ENCODE measurements around the gene STK32C. TPM values are rescaled to one million over a fixed set of nuclear protein-coding genes. Genes with fewer than 3 reads are reported as not detected.

Gene STK32C
- total and polyA plus RNA-seq, 10 donors = 9.6 to 27.8 (median 15.7) TPM

GRCh38 chr10:132289439-132289838 is 18.3 kb downstream of the STK32C start:
- peaks cover 0 to 17% (median 10%) of the 10 kb centered on the region in 8 donors for H3K9me3 ChIP-seq
- intact Hi-C loops (cut with DNase I; ENCODE audit: low total_unique reads) = no loop called here
- H3K4me1 ChIP-seq = no peaks in the 10 kb centered on the region
- DNase-seq = no peak
- no peaks in the 10 kb centered on the region for H3K36me3 ChIP-seq
- peaks cover 0 to 14% (median 0%) of the 10 kb centered on the region in 7 donors for H3K27me3 ChIP-seq (replicated peaks in 1 of 7)
- TF ChIP-seq POLR2A (IDR thresholded peaks at IDR 0.05) (no peak), POLR2AphosphoS5 (IDR thresholded peaks at IDR 0.05) (no peak), CTCF (IDR thresholded peaks at IDR 0.05 in 8 of 11, conservative IDR thresholded peaks at IDR 0.05 in 3 of 11) (no peak)
- no peak overlapping the region for H3K27ac ChIP-seq
- WGBS, 5 donors = 77 to 93% (median 88%) methylated on average over 2 of the region's 2 CpGs
- H3K4me3 ChIP-seq = no peak overlapping the region

GRCh38 chr10:132283604-132284382 is 24.0 kb downstream of the STK32C start:
- Histone ChIP-seq H3K4me3 (no peak overlapping the region), H3K36me3 (no peaks in the 10 kb centered on the region), H3K27ac (no peak overlapping the region), H3K27me3 (replicated peaks in 1 of 7) (peaks cover 0 to 14% (median 0%) of the 10 kb centered on the region in 7 donors), H3K4me1 (no peaks in the 10 kb centered on the region), H3K9me3 (peaks cover 0 to 7% (median 6%) of the 10 kb centered on the region in 8 donors)
- peak; percentile 31 for DNase-seq
- TF ChIP-seq POLR2AphosphoS5 (IDR thresholded peaks at IDR 0.05) (no peak), POLR2A (IDR thresholded peaks at IDR 0.05) (no peak), CTCF (IDR thresholded peaks at IDR 0.05 in 8 of 11, conservative IDR thresholded peaks at IDR 0.05 in 3 of 11) (no peak)
- WGBS, 5 donors = 79 to 92% (median 83%) methylated on average over 21 to 24 of the region's 24 CpGs
- intact Hi-C loops (cut with DNase I; ENCODE audit: low total_unique reads) = no loop called here

GRCh38 chr10:132282667-132283603 is 24.8 kb downstream of the STK32C start:
- no peak overlapping the region for H3K4me3 ChIP-seq
- H3K36me3 ChIP-seq = no peaks in the 10 kb centered on the region
- no peaks in the 10 kb centered on the region for H3K9me3 ChIP-seq
- intact Hi-C loops (cut with DNase I; ENCODE audit: low total_unique reads) = no loop called here
- H3K27ac ChIP-seq = no peak overlapping the region
- peaks cover 0 to 14% (median 0%) of the 10 kb centered on the region in 7 donors for H3K27me3 ChIP-seq (replicated peaks in 1 of 7)
- TF ChIP-seq CTCF (IDR thresholded peaks at IDR 0.05 in 8 of 11, conservative IDR thresholded peaks at IDR 0.05 in 3 of 11) (no peak), POLR2AphosphoS5 (IDR thresholded peaks at IDR 0.05) (no peak), POLR2A (IDR thresholded peaks at IDR 0.05) (no peak)
- no peaks in the 10 kb centered on the region for H3K4me1 ChIP-seq
- DNase-seq = peak; percentile 62
- WGBS, 5 donors = 69 to 88% (median 76%) methylated on average over 35 to 36 of the region's 36 CpGs

Measured in spleen (tissue), 11 donors.